H9 (cell line): Measurements from ENCODE around the gene SWT1. TPM values are rescaled to one million over a fixed set of nuclear protein-coding genes. Genes with fewer than 3 reads are reported as not detected.
"Not testable (repeated sequence)": the region's sequence is repeated elsewhere in the genome, so short reads cannot be mapped to it uniquely, and the experiment has no call there.

Source experiments
- DNase-seq: peaks from one replicate; pipeline ENCODE4 v3.0.0-alpha.2; 2017
- H2AFZ ChIP-seq: one replicate; pipeline ENCODE4 v1.6.1; 2013; ENCODE audit warnings: mild to moderate bottlenecking, low read length, control low read depth, moderate library complexity
- H2AK5ac ChIP-seq: 2 replicates; pipeline ENCODE4 v1.6.1; 2013; ENCODE audit warnings: low read length, control low read depth, mixed read lengths; ENCODE audit not compliant: insufficient read length
- H2BK120ac ChIP-seq: one replicate; pipeline ENCODE4 v1.6.1; 2013; ENCODE audit warnings: low read depth, mild to moderate bottlenecking, low read length, control low read depth, inconsistent platforms; ENCODE audit not compliant: poor library complexity, severe bottlenecking
- H2BK12ac ChIP-seq: 2 replicates; pipeline ENCODE4 v1.6.1; 2013; ENCODE audit warnings: low read length, control low read depth, mixed read lengths, low read depth; ENCODE audit not compliant: insufficient read length
- H2BK15ac ChIP-seq: 2 replicates; pipeline ENCODE4 v1.6.1; 2013; ENCODE audit warnings: low read depth, low read length, control low read depth
- H2BK20ac ChIP-seq: one replicate; pipeline ENCODE4 v1.6.1; 2013; ENCODE audit warnings: low read depth, mild to moderate bottlenecking, low read length, control low read depth, inconsistent platforms; ENCODE audit not compliant: poor library complexity, severe bottlenecking
- H2BK5ac ChIP-seq: 2 replicates; pipeline ENCODE4 v1.6.1; 2013; ENCODE audit warnings: low read length, control low read depth, mixed read lengths; ENCODE audit not compliant: insufficient read length
- H3K14ac ChIP-seq: 2 replicates; pipeline ENCODE4 v1.6.1; 2013; ENCODE audit warnings: low read length, control low read depth; ENCODE audit not compliant: insufficient read depth
- H3K18ac ChIP-seq: 2 replicates; pipeline ENCODE4 v1.6.1; 2013; ENCODE audit warnings: low read depth, mild to moderate bottlenecking, mixed read lengths, low read length, control low read depth; ENCODE audit not compliant: insufficient read length
- H3K23ac ChIP-seq: 2 replicates; pipeline ENCODE4 v1.6.1; 2013; ENCODE audit warnings: low read length, control low read depth, mixed read lengths, low read depth; ENCODE audit not compliant: insufficient read length
- H3K23me2 ChIP-seq: 2 replicates; pipeline ENCODE4 v1.6.1; 2013; ENCODE audit warnings: low read depth, mild to moderate bottlenecking, mixed read lengths, low read length, control low read depth; ENCODE audit not compliant: insufficient read length, poor library complexity, severe bottlenecking
- H3K27ac ChIP-seq: 2 replicates; pipeline ENCODE4 v1.5.1; 2013; ENCODE audit warnings: low read length, control low read depth, mixed read lengths, low read depth; ENCODE audit not compliant: insufficient read length
- H3K27me3 ChIP-seq: 2 replicates; pipeline ENCODE4 v1.6.1; 2013; ENCODE audit warnings: low read length, control low read depth, inconsistent platforms; ENCODE audit not compliant: insufficient read depth
- H3K4ac ChIP-seq: 2 replicates; pipeline ENCODE4 v1.6.1; 2013; ENCODE audit warnings: low read depth, mild to moderate bottlenecking, control low read depth, inconsistent platforms, low read length, moderate library complexity
- H3K4me1 ChIP-seq: 2 replicates; pipeline ENCODE4 v1.6.1; 2013; ENCODE audit warnings: low read length, control low read depth, inconsistent platforms; ENCODE audit not compliant: insufficient read depth
- H3K4me2 ChIP-seq: 2 replicates; pipeline ENCODE4 v1.6.1; 2013; ENCODE audit warnings: low read length, control low read depth, mixed read lengths; ENCODE audit not compliant: insufficient read length, insufficient read depth
- H3K56ac ChIP-seq: 2 replicates; pipeline ENCODE4 v1.6.1; 2013; ENCODE audit warnings: low read depth, mild to moderate bottlenecking, mixed read lengths, low read length, control low read depth; ENCODE audit not compliant: insufficient read length
- H3K79me1 ChIP-seq: 2 replicates; pipeline ENCODE4 v1.6.1; 2013; ENCODE audit warnings: low read depth, mild to moderate bottlenecking, moderate library complexity, low read length, control low read depth, inconsistent platforms; ENCODE audit not compliant: insufficient read depth, poor library complexity, severe bottlenecking
- H3K79me2 ChIP-seq: 2 replicates; pipeline ENCODE4 v1.6.1; 2013; ENCODE audit warnings: low read length, control low read depth, inconsistent platforms; ENCODE audit not compliant: insufficient read depth
- H3K9ac ChIP-seq: 2 replicates; pipeline ENCODE4 v1.6.1; 2013; ENCODE audit warnings: low read length, control low read depth, mixed read lengths; ENCODE audit not compliant: insufficient read length; ENCODE audit errors: extremely low read depth
- H3K9me3 ChIP-seq: one replicate; pipeline ENCODE4 v1.6.1; 2013; ENCODE audit warnings: low read depth, low read length, inconsistent platforms; ENCODE audit not compliant: control insufficient read depth
- H3T11ph ChIP-seq: one replicate; pipeline ENCODE4 v1.6.1; 2013; ENCODE audit warnings: mild to moderate bottlenecking, low read length, control low read depth, inconsistent platforms
- H4K20me1 ChIP-seq: one replicate; pipeline ENCODE4 v1.6.1; 2013; ENCODE audit not compliant: control insufficient read depth, insufficient read length, insufficient read depth
- H4K5ac ChIP-seq: 2 replicates; pipeline ENCODE4 v1.6.1; 2013; ENCODE audit warnings: low read depth, mild to moderate bottlenecking, mixed read lengths, low read length, control low read depth; ENCODE audit not compliant: insufficient read length
- H4K8ac ChIP-seq: replicated peaks from 2 replicates; pipeline ENCODE4 v1.6.1; 2013; ENCODE audit warnings: low read length, control low read depth, mixed read lengths, low read depth; ENCODE audit not compliant: insufficient read length
- H4K91ac ChIP-seq: 2 replicates; pipeline ENCODE4 v1.6.1; 2013; ENCODE audit warnings: low read depth, mild to moderate bottlenecking, moderate library complexity, mixed read lengths, low read length, control low read depth; ENCODE audit not compliant: insufficient read length
- H3K27ac Mint-ChIP-seq, 3 experiments: 2 replicates in 2 of 3; 3 replicates in 1 of 3; pipeline ENCODE4 v1.8.0; 2020 to 2021; ENCODE audit warnings: mixed read lengths in 3 of 3, mild to moderate bottlenecking in 1 of 3, moderate library complexity in 1 of 3
- H3K27me3 Mint-ChIP-seq: 2 replicates; pipeline ENCODE4 v1.8.0; 2021; ENCODE audit warnings: low read depth, mild to moderate bottlenecking, moderate library complexity, mixed read lengths
- H3K36me3 Mint-ChIP-seq, 3 experiments: 2 replicates in 2 of 3; 3 replicates in 1 of 3; pipeline ENCODE4 v1.8.0; 2020 to 2021; ENCODE audit warnings: low read depth in 3 of 3, mixed read lengths in 3 of 3; ENCODE audit not compliant: insufficient read depth in 1 of 3
- H3K4me1 Mint-ChIP-seq, 2 experiments: 2 replicates each; pipeline ENCODE4 v1.8.0; 2020; ENCODE audit warnings: mixed read lengths in 2 of 2
- H3K4me3 Mint-ChIP-seq, 2 experiments: 2 replicates in 1 of 2; 3 replicates in 1 of 2; pipeline ENCODE4 v1.8.0; 2020 to 2021; ENCODE audit warnings: mild to moderate bottlenecking in 2 of 2, mixed read lengths in 2 of 2, moderate library complexity in 1 of 2
- H3K9me3 Mint-ChIP-seq, 2 experiments: 2 replicates in 1 of 2; 3 replicates in 1 of 2; pipeline ENCODE4 v1.8.0; 2020; ENCODE audit warnings: mild to moderate bottlenecking in 2 of 2, mixed read lengths in 2 of 2, moderate library complexity in 1 of 2
- WGBS: extraction: QIAGEN DNeasy Blood & Tissue Kit; methylation state at CpG from one replicate; pipeline ENCODE4 v1.1.7; 2013; ENCODE audit warnings: missing lambda C conversion rate, low lambda C conversion rate, mixed read lengths; ENCODE audit not compliant: insufficient read length; ENCODE audit errors: extremely low coverage; 5-methylcytosine and 5-hydroxymethylcytosine counted together
- total RNA-seq: library from RNA; stranded (reverse); gene quantifications from 2 replicates; pipeline ENCODE4 v1.2.1, GENCODE V29; 2021

Gene SWT1
- total RNA-seq, 1 experiment from 2014 or later: 5.2 TPM

DNA sequence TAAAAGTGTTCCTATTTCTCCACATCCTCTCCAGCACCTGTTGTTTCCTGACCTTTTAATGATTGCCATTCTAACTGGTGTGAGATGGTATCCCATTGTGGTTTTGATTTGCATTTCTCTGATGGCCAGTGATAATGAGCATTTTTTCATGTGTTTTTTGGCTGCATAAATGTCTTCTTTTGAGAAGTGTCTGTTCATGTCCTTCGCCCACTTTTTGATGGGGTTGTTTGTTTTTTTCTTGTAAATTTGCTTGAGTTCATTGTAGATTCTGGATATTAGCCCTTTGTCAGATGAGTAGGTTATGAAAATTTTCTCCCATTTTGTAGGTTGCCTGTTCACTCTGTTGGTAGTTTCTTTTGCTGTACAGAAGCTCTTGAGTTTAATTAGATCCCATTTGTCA, 95.4 kb downstream of the SWT1 start:
- not testable (repeated sequence) for H3K27me3 ChIP-seq, H4K8ac ChIP-seq, H3K23ac ChIP-seq, H3K18ac ChIP-seq, H3K79me1 ChIP-seq, H3K27ac Mint-ChIP-seq, H2BK5ac ChIP-seq, H2AK5ac ChIP-seq, H3K9me3 Mint-ChIP-seq, H2BK120ac ChIP-seq, H3K4me1 ChIP-seq, H4K5ac ChIP-seq, H3K56ac ChIP-seq, H3K9ac ChIP-seq, H3K79me2 ChIP-seq, H3K4me3 Mint-ChIP-seq, H3K4me2 ChIP-seq, H2BK15ac ChIP-seq, H2AFZ ChIP-seq, H4K91ac ChIP-seq, H3K9me3 ChIP-seq, H3K4ac ChIP-seq, H2BK20ac ChIP-seq, H3T11ph ChIP-seq, H3K27me3 Mint-ChIP-seq, H2BK12ac ChIP-seq, H3K23me2 ChIP-seq, H3K14ac ChIP-seq, H3K27ac ChIP-seq, H4K20me1 ChIP-seq, H3K36me3 Mint-ChIP-seq, DNase-seq
- WGBS: no CpG with 5 or more reads among the region's 1 CpG
- H3K4me1 Mint-ChIP-seq: peaks cover 19 to 24% of the 10 kb centered on the region in 2 experiments

DNA sequence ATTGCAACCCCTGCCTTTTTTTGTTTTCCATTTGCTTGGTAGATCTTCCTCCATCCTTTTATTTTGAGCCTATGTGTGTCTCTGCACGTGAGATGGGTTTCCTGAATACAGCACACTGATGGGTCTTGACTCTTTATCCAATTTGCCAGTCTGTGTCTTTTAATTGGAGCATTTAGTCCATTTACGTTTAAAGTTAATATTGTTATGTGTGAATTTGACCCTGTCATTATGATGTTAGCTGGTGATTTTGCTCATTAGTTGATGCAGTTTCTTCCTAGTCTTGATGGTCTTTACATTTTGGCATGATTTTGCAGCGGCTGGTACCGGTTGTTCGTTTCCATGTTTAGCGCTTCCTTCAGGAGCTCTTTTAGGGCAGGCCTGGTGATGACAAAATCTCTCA, 98.6 kb downstream of the SWT1 start:
- not testable (repeated sequence) for H3K9me3 Mint-ChIP-seq, H3K23ac ChIP-seq, H2BK12ac ChIP-seq, H2AFZ ChIP-seq, DNase-seq, H4K91ac ChIP-seq, H4K5ac ChIP-seq, H2AK5ac ChIP-seq, H2BK20ac ChIP-seq, H2BK120ac ChIP-seq, H4K20me1 ChIP-seq, H3K4me2 ChIP-seq, H3K4ac ChIP-seq, H3K4me3 Mint-ChIP-seq, H3K56ac ChIP-seq, H3K27ac Mint-ChIP-seq, H4K8ac ChIP-seq, H3K27me3 ChIP-seq, H3K27ac ChIP-seq, H3K23me2 ChIP-seq, H3K4me1 ChIP-seq, H3T11ph ChIP-seq, H3K14ac ChIP-seq, H3K9me3 ChIP-seq, H2BK15ac ChIP-seq, H3K79me1 ChIP-seq, H3K36me3 Mint-ChIP-seq, H3K9ac ChIP-seq, H3K27me3 Mint-ChIP-seq, H3K79me2 ChIP-seq, H3K18ac ChIP-seq, H2BK5ac ChIP-seq
- no CpG with 5 or more reads among the region's 6 CpGs for WGBS
- H3K4me1 Mint-ChIP-seq: peaks cover 7 to 11% of the 10 kb centered on the region in 2 experiments
